Fibroblast of villous mesenchyme (primary cell): Measurements from ENCODE around the gene PKP2. TPM values are rescaled to one million over a fixed set of nuclear protein-coding genes. Genes with fewer than 3 reads are reported as not detected.
"Not testable (repeated sequence)": the region's sequence is repeated elsewhere in the genome, so short reads cannot be mapped to it uniquely, and the experiment has no call there.

Experiments used
- DNase-seq: peaks from one replicate; pipeline ENCODE4 v3.0.0-alpha.2; 2010; ENCODE audit warnings: low read depth
- H3K4me3 ChIP-seq: 2 replicates; pipeline ENCODE4 v1.5.1; 2011; ENCODE audit warnings: low read depth, mild to moderate bottlenecking, low read length
- total RNA-seq: library from RNA; depleted of rRNA; stranded (reverse); fragments of >200 nt; gene quantifications from 2 replicates; pipeline ENCODE4 v1.2.3, GENCODE V29; 2012
- TF ChIP-seq, protein P1 (sequence below): IDR thresholded peaks from 2 replicates; pipeline ENCODE4 v1.5.1; 2012; ENCODE audit warnings: low read depth, mild to moderate bottlenecking, low read length; ENCODE audit not compliant: insufficient read depth

The PKP2 gene
- total RNA-seq, 1 donor, result 9.5 TPM

DNA sequence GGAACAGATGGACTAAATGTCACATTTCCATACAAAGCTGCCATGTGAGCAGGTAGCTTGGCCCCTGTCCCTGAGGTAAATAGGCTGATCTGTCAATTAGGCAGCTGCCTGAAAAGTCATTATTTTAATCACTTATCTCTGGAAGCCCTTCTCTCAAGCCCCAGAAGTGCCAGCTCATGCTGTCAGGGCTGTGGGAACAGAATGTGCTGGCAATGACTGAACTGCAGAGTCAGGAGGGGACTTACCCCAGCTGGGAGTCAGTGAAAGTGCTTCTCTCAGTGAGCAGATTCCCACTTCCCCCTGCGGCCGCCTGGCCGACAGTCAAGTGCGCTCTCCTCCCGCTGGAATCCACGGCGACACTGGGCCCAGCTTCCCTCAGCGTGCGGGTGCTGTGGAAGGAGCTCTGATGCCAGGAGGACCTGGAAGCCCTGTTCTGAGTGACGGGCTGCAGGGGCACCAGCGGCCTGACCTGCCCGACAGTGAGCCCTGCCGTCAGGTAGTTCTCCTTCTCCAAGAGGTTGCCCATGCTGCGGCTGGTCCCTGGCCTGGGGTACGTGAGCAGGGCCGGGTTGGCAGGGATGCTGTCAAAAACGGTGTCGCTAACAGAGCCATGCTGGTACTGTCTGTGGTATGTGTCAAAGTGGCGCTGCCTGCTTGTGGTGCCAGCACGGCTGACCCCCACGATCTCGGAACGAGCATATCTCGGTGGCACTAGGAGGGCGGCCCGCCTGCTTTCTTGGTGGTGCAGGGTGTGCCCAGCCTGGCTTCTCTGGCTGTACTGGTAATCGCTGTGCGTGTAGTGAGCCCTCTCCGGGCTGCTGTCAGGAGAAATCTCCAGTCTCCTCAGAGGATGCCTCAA, 18.7 kb downstream of the PKP2 start:
- TF ChIP-seq, protein P1, sequence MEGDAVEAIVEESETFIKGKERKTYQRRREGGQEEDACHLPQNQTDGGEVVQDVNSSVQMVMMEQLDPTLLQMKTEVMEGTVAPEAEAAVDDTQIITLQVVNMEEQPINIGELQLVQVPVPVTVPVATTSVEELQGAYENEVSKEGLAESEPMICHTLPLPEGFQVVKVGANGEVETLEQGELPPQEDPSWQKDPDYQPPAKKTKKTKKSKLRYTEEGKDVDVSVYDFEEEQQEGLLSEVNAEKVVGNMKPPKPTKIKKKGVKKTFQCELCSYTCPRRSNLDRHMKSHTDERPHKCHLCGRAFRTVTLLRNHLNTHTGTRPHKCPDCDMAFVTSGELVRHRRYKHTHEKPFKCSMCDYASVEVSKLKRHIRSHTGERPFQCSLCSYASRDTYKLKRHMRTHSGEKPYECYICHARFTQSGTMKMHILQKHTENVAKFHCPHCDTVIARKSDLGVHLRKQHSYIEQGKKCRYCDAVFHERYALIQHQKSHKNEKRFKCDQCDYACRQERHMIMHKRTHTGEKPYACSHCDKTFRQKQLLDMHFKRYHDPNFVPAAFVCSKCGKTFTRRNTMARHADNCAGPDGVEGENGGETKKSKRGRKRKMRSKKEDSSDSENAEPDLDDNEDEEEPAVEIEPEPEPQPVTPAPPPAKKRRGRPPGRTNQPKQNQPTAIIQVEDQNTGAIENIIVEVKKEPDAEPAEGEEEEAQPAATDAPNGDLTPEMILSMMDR, result no peak
- no peak overlapping the region for H3K4me3 ChIP-seq
- no peak for DNase-seq

DNA sequence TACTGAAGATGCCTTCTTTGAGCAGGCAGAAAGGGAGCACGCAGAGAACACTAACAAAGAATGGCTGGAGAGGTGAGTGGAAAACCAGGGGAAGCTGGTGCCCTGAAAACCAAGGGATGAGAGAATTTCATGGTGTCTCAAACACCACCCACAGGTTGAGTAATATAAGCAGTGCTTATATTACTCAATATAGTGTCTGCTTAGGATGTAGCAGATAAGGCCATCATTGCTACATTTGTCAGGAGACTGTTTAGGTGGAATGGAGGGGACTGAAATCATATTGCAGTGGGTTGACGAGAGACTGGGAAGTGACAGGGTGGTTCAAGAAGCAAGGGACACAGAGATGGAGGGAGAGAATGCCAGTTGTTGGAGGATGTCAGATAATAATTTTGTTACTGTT, 20.6 kb downstream of the PKP2 start:
- TF ChIP-seq, protein P1, result no peak
- no peak overlapping the region for H3K4me3 ChIP-seq
- peak; percentile 48 for DNase-seq

DNA sequence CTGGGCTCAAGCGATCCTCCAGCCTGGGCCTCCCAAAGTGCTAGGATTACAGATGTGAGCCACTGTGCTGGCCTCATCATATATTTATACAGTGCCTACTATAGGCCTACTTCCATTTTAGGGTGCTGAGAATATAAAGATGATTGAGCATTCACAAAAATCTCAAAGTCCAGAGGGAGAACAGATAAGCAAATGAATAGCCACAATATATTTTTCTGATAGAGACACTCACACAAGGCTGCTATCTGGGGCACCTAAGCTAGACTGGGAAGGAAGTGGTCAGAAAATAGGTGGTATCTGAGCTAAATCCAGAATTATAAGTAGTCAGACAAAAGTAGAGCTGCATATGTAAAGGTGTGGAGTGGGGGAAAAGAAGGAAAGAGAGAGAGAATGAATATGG, 21.6 kb downstream of the PKP2 start:
- no peak overlapping the region for H3K4me3 ChIP-seq
- TF ChIP-seq, protein P1, result no peak
- DNase-seq, result no peak

DNA sequence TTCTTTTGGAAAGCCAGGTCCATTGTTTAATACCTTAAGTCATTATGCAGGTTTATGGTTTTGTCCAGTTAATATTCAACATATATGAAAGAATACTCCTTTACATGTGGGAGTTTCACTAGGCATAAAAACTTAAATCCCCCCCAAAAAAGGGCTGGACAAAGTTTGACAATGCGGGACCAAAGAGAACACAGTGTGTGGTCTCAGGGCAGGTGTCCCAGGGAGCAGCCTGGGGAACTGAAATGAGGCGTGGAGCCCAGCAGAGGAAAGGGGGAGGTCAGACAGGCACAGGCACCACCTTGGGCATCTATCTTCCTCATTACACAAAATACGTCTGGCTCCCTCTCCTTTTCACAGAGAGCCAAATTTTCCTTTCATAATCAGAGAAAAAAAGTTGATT, 22.5 kb downstream of the PKP2 start:
- TF ChIP-seq, protein P1, result no peak
- H3K4me3 ChIP-seq, result no peak overlapping the region
- DNase-seq, result no peak

DNA sequence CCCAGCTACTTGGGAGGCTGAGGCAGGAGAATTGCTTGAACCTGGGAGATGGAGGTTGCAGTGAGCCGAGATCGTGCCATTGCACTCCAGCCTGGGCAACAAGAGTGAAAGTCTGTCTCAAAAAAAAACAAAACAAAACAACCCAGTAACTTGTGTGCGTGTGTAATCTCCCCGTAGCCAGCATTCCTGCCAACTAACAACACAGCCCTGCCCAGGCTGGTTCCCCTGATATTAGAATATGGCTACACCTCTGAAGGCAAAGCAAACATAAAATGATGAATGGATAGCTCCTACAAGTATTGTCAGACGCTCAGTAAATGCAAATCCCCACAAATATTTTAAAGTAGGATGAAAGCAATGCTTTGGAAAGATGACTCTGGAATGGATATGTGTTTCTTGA, 24.2 kb downstream of the PKP2 start:
- not testable (repeated sequence) for H3K4me3 ChIP-seq, DNase-seq

DNA sequence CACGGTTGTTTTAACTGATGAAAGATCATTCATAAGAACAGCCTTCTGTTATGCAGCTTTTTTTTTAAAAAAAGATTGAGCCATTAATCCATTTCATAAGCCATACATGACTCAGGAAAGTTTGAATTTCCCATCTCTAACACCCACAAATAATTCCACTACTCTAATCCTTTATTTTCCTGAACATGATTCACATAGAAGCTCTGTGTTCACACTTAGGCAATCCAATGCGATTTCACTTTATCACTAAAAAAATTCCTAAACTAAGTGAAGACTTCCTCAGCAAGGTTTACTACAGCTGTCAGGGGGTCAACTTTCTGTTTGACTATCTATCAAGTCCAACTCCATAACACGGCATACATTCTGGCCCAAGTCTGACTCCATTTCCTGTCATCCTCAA, 25.9 kb downstream of the PKP2 start:
- no peak overlapping the region for H3K4me3 ChIP-seq
- TF ChIP-seq, protein P1, result no peak
- DNase-seq, result peak; percentile 74

DNA sequence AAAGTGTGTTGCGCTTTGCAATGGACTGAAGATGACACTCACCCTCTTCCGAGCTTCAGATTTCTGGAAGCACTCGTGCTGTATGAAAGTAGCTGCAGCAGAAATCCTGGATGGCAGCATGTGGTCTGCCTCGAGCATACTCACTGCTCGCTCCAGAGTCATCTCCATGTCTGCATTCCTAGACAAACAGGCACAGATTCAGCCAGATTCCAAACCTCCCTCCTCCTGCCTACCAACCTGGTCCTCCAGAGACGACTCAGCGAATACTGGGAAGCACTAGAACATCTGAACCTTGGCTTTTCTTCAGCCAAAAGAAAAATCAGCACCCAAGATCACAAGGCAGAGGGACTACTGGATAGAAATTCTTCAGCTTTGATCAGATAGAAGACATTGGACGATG, 27.7 kb downstream of the PKP2 start:
- no peak for DNase-seq
- no peak overlapping the region for H3K4me3 ChIP-seq
- TF ChIP-seq, protein P1, result no peak
